Caco-2 (cell line): ENCODE data around the gene KRT80. TPM values are rescaled to one million over a fixed set of nuclear protein-coding genes. Genes with fewer than 3 reads are reported as not detected.

Experiments
- BruUV-seq: library from RNA; stranded (reverse); fragments of 400-500 nt; replicated peaks from 2 replicates; lab custom pipeline; 2021; lab: Mats Ljungman, UMichigan
- CTCF ChIA-PET: fragments of 300-600 bp; sonication (Branson Sonifier 250); formaldehyde crosslinking; loops from one replicate; lab custom pipeline; 2022; ENCODE audit warnings: antibody characterized with exemption; lab: Charles Lee
- POLR2A ChIA-PET: fragments of 300-600 bp; sonication (Branson Sonifier 250); formaldehyde crosslinking; loops from one replicate; lab custom pipeline; 2022; ENCODE audit warnings: antibody characterized with exemption; lab: Charles Lee
- DNase-seq, 2 experiments: peaks; one replicate each; pipeline versions ENCODE4 v3.0.0 to v3.0.0-alpha.2; 2020 to 2022
- H3K27me3 ChIP-seq: replicated peaks from 2 replicates; pipeline ENCODE4 v1.6.0; 2011; ENCODE audit warnings: low read length; ENCODE audit not compliant: control insufficient read depth, insufficient read depth
- H3K36me3 ChIP-seq: 2 replicates; pipeline ENCODE4 v1.5.1; 2011; ENCODE audit warnings: low read length; ENCODE audit not compliant: control insufficient read depth, insufficient read depth
- H3K4me1 ChIP-seq: fragments of 250-450 bp; sonication (Bioruptor Pico); 2 replicates; pipeline ENCODE4 v1.5.1; 2020; ENCODE audit warnings: mild to moderate bottlenecking
- H3K4me3 ChIP-seq: 2 replicates; pipeline ENCODE4 v1.5.1; 2011; ENCODE audit warnings: low read depth, mild to moderate bottlenecking, control low read depth, low read length
- H3K9me3 ChIP-seq: fragments of 250-450 bp; sonication (Bioruptor Pico); 2 replicates; pipeline ENCODE4 v1.5.1; 2020; ENCODE audit warnings: mild to moderate bottlenecking, moderate library complexity
- H3K27ac Mint-ChIP-seq: one replicate; pipeline ENCODE4 v1.8.0; 2022; ENCODE audit warnings: mixed read lengths; ENCODE audit not compliant: unreplicated experiment
- H3K27me3 Mint-ChIP-seq: one replicate; pipeline ENCODE4 v1.8.0; 2022; ENCODE audit warnings: mixed read lengths; ENCODE audit not compliant: insufficient read depth, unreplicated experiment
- H3K36me3 Mint-ChIP-seq: one replicate; pipeline ENCODE4 v1.8.0; 2022; ENCODE audit warnings: mild to moderate bottlenecking, mixed read lengths; ENCODE audit not compliant: insufficient read depth, unreplicated experiment
- H3K4me1 Mint-ChIP-seq: one replicate; pipeline ENCODE4 v1.8.0; 2022; ENCODE audit warnings: low read depth, mixed read lengths; ENCODE audit not compliant: unreplicated experiment
- H3K4me3 Mint-ChIP-seq: one replicate; pipeline ENCODE4 v1.8.0; 2022; ENCODE audit warnings: mild to moderate bottlenecking, moderate library complexity, mixed read lengths; ENCODE audit not compliant: unreplicated experiment
- H3K9me3 Mint-ChIP-seq: one replicate; pipeline ENCODE4 v1.8.0; 2022; ENCODE audit warnings: mixed read lengths; ENCODE audit not compliant: unreplicated experiment
- CTCF ChIP-seq, 2 experiments: fragments of 200-600 bp in 1 of 2; IDR thresholded peaks; 1 replicate in 1 of 2; 2 replicates in 1 of 2; pipeline versions ENCODE4 v1.5.1 to v1.8.0; 2011 to 2022; ENCODE audit warnings: antibody characterized with exemption in 1 of 2, control low read depth in 1 of 2, inconsistent platforms in 1 of 2, low read depth in 1 of 2, low read length in 1 of 2, mild to moderate bottlenecking in 1 of 2, moderate library complexity in 1 of 2; ENCODE audit not compliant: insufficient read depth in 1 of 2, severe bottlenecking in 1 of 2, unreplicated experiment in 1 of 2
- intact Hi-C: fragments of 100-400 bp; cut with micrococcal nuclease; formaldehyde crosslinking; loops from one replicate; pipeline ENCODE4 v1.10.0; 2022; ENCODE audit not compliant: unreplicated experiment
- total RNA-seq: library from RNA; stranded (reverse); gene quantifications from 2 replicates; pipeline ENCODE4 v1.2.3, GENCODE V29; 2022

The KRT80 gene
- total RNA-seq, 1 experiment from 2014 or later, result 0.29 TPM

DNA sequence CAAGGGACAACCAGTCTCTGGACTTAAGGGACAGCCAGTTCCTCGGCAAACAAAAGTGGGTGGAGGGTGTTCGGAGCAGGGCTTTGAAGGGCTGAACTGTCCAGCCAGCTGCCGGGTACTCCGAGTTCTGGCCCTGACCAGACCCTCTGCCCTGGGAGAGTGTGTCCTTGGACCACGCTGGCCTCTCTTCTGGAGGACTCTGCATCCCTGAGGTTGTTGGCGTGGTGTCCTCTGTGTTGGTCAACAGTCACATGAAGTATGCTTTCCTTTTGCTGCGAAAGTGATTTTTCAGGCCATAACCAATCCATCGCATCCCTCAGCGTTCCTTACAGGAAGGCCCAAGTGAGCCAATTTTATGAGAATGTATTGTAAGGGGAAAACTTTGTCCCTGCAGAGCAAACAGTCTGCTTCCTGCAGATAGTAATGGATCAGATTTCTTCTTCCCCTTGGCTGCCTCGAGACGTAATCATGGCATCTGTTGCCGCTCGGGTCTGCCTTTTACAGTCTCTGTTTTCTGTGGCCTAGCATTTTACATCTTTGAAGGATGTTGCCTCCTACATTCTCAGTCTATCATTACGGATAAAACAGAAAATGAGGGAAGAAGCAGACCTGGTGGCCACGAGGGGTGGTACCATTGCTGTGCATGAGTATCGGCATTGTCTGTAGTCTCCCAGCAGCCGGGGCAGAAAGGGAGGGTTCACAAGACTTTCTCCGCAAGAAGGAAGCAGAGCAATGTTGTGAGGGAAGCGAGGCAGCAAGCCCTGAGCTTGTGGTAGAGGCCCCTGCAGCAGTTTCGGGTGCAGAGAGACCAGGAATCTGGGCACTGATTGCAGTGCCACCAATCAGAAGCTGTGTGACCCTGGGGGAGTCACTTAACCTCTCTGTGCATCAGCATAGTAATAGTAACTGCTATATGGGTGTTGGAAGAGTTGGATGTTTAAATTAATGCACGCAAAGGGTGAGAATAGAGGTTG, 64.9 kb downstream of the KRT80 start:
- H3K27me3 ChIP-seq, result no peaks in the 10 kb centered on the region
- Mint-ChIP-seq H3K27me3 (no peaks in the 10 kb centered on the region), H3K9me3 (no peaks in the 10 kb centered on the region), H3K36me3 (no peaks in the 10 kb centered on the region), H3K4me3 (no peak overlapping the region), H3K4me1 (peaks cover 2% of the 10 kb centered on the region), H3K27ac (no peak overlapping the region)
- intact Hi-C loops, result no loop called here
- H3K4me3 ChIP-seq, result no peak overlapping the region
- POLR2A ChIA-PET, result no interaction called here
- TF ChIP-seq CTCF (IDR thresholded peaks at IDR 0.05; ENCODE audit: insufficient read depth in 1 of 2, low read depth in 1 of 2, low read length in 1 of 2, severe bottlenecking in 1 of 2, unreplicated experiment in 1 of 2), result no peak
- CTCF ChIA-PET, result interaction anchor here (1.0 to 5.8 kb wide), 2 partner anchors 30 to 101 kb away, joined by 4 to 63 read pairs; no protein-coding TSS in a partner anchor
- DNase-seq, result no peak
- no peaks in the 10 kb centered on the region for H3K36me3 ChIP-seq
- H3K9me3 ChIP-seq, result no peaks in the 10 kb centered on the region
- no TSS peak for BruUV-seq
- H3K4me1 ChIP-seq, result no peaks in the 10 kb centered on the region

GRCh38 chr12:52126050-52126604, 65.7 kb downstream of the KRT80 start:
- ChIA-PET CTCF (interaction anchor here (0.5 to 5.8 kb wide), 5 partner anchors 30 to 101 kb away, joined by 4 to 63 read pairs (median 5); no protein-coding TSS in a partner anchor), POLR2A (no interaction called here)
- Mint-ChIP-seq H3K9me3 (no peaks in the 10 kb centered on the region), H3K36me3 (no peaks in the 10 kb centered on the region), H3K27me3 (no peaks in the 10 kb centered on the region), H3K4me3 (no peak overlapping the region), H3K4me1 (peaks cover 7% of the 10 kb centered on the region), H3K27ac (no peak overlapping the region)
- H3K36me3 ChIP-seq, result no peaks in the 10 kb centered on the region
- no peak overlapping the region for H3K4me3 ChIP-seq
- no peaks in the 10 kb centered on the region for H3K27me3 ChIP-seq
- no peak for TF ChIP-seq CTCF (IDR thresholded peaks at IDR 0.05; ENCODE audit: insufficient read depth in 1 of 2, low read depth in 1 of 2, low read length in 1 of 2, severe bottlenecking in 1 of 2, unreplicated experiment in 1 of 2)
- no TSS peak for BruUV-seq
- no peaks in the 10 kb centered on the region for H3K4me1 ChIP-seq
- intact Hi-C loops, result no loop called here
- no peak for DNase-seq
- H3K9me3 ChIP-seq, result no peaks in the 10 kb centered on the region

DNA sequence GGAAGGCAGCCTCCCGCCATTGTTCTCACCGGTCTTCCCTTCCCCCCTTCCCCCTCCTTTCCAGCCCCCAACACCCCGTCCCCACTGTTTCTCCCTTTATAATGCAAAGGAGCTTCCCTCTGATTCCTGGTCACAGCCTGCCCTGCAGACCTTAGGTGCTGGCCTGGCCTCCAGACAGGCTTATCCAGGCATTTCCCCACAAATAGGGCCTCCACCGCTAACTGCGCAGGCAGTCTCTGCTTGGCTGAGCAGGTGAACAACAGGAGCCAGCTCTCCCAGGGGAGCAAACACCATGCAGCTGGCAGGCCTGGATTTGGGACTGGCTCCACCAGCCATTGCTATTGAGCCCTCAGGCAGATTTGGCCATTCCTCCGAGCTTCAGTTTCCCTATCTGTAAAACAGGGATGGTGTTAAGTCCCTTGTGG, 66.3 kb downstream of the KRT80 start:
- no peaks in the 10 kb centered on the region for H3K36me3 Mint-ChIP-seq
- no peak for TF ChIP-seq CTCF (IDR thresholded peaks at IDR 0.05; ENCODE audit: insufficient read depth in 1 of 2, low read depth in 1 of 2, low read length in 1 of 2, severe bottlenecking in 1 of 2, unreplicated experiment in 1 of 2)
- intact Hi-C loops, result no loop called here
- H3K36me3 ChIP-seq, result no peaks in the 10 kb centered on the region
- H3K4me3 Mint-ChIP-seq, result no peak overlapping the region
- CTCF ChIA-PET, result interaction anchor here (0.5 to 5.8 kb wide), 4 partner anchors 31 to 100 kb away, joined by 4 to 63 read pairs (median 6); no protein-coding TSS in a partner anchor
- no peaks in the 10 kb centered on the region for H3K27me3 Mint-ChIP-seq
- peaks cover 7% of the 10 kb centered on the region for H3K4me1 Mint-ChIP-seq
- no peak for DNase-seq
- H3K9me3 Mint-ChIP-seq, result no peaks in the 10 kb centered on the region
- no TSS peak for BruUV-seq
- no peaks in the 10 kb centered on the region for H3K27me3 ChIP-seq
- H3K4me1 ChIP-seq, result no peaks in the 10 kb centered on the region
- no peak overlapping the region for H3K27ac Mint-ChIP-seq
- H3K4me3 ChIP-seq, result no peak overlapping the region
- POLR2A ChIA-PET, result no interaction called here
- H3K9me3 ChIP-seq, result no peaks in the 10 kb centered on the region
